Superior temporal gyrus (tissue), 1 donor: Measurements from ENCODE around the gene MFAP3.

Source experiments
- DNase-seq: peaks from one replicate; pipeline ENCODE4 v3.0.0-alpha.2; 2016; ENCODE audit errors: extremely low spot score

MFAP3 gene

GRCh38 chr5:154092356-154093141 is 53.8 kb downstream of the MFAP3 start:
- DNase-seq: no peak

- DNase-seq: no peak
These were observed 54.4 kb downstream of the MFAP3 start for GRCh38 chr5:154093142-154093532.

DNA sequence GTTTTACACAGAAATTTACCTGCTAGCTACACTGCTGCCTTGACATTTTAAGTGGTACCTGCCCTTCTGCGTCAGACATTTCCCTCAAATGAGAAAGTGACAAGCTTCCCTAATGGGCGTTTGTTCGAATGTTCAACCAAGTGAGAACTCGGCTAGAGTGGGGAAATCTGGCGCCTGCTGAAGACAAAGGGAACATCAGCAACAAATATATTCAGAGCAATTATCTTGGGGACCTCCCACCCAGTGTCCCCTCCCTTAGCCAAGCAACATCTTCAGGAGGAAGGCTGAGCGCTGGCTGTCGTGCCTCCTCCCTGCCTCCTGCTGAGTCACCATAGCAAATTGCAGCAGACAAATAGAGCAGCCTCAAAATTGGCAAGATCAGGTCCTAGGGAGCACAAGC is 57.1 kb downstream of the MFAP3 start:
- no peak for DNase-seq

- no peak for DNase-seq
These were observed 58.3 kb downstream of the MFAP3 start for GRCh38 chr5:154097031-154097430.

DNA sequence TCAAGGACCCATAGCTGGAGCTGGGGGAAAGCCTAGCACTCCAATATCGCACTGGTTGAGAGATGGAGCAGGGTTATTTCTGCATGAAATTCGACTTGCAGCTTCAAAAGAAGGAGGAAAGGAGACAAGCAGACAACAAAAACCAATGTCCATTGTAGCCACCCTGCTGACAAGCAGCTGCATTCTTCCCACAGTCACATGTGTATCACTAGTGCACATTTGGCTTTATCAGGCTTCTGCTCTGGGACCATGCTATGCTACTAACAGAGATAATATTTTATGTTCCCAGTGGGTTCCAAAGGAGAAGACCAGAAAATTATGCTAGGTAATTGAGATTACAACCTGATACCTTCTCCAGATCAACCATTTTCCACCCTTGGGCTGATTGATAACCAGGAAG is 59.7 kb downstream of the MFAP3 start:
- DNase-seq: no peak

DNA sequence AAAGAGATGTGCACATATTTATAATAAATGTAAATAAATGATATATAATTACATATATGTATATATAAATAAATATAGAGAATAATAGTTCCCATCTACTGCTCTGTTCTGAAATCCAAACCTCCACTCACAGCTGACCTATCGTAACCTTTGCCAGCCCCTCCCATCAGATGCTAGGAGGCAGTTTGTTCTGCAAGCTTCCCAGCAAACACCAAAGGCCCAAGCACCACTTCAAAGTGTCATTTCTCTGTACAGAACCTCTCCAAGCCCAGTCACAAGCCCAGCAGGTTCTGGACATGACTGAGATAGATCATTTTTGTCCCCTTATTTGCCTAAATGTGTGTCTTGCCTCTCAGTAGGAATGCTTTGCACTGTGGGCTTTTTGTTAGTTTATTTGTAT is 62.4 kb downstream of the MFAP3 start:
- no peak for DNase-seq

DNA sequence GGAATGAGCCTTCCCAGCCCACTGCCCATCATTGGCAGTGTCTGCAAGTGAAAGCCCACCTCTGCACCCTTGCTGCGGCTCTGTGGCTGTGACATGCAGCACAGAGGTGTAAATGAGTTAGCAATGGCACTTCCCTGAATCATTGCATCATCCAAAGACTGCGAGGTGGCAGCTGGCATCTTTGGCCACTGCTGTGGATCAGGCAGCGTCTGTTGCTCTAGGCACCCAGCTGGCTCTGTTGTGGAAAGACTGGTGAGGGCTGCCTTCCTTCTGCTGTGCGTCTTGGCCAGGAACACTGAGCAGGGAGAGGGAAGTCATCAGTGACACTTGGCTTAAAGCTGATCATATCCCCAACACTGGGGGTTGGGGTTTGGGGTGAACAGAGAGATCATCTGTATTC is 64.5 kb downstream of the MFAP3 start:
- no peak for DNase-seq
